Measurements from ENCODE around the gene PRKCE. TPM values are rescaled to one million over a fixed set of nuclear protein-coding genes. Genes with fewer than 3 reads are reported as not detected.

Gene PRKCE
- total and polyA plus RNA-seq, 7 donors: 3.0 to 22.8 (median 16.1) TPM

DNA sequence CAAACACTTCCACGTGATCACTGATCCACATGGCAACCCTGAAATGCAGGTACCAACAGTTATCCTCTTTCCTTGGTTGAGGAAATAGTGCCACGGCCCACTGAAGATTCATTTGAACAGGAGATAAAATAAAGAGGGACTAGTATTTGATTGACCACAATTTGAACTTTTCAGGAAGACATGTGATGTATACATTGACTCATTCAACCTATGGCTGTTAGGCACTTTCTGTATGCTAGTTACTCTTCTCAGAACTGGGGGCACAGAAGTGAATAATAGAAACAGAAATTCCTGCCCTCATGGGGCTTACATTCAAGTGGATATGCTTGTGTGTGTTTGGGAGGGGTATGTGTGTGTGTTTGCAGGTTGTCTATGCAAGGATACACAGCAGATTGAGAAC is 199.6 kb downstream of the PRKCE start:
- no peaks in the 10 kb centered on the region for H3K36me3 ChIP-seq (ENCODE audit: insufficient read depth in 1 of 2, low read depth in 1 of 2)
- DNase-seq: no peak
- H3K4me1 ChIP-seq: no peaks in the 10 kb centered on the region
- WGBS, 3 donors: 88 to 98% (median 95%) methylated on average over 2 of the region's 2 CpGs
- no peaks in the 10 kb centered on the region for H3K27me3 ChIP-seq (ENCODE audit: insufficient read depth in 3 of 3, low read length in 2 of 3)
- TF ChIP-seq, protein P1, sequence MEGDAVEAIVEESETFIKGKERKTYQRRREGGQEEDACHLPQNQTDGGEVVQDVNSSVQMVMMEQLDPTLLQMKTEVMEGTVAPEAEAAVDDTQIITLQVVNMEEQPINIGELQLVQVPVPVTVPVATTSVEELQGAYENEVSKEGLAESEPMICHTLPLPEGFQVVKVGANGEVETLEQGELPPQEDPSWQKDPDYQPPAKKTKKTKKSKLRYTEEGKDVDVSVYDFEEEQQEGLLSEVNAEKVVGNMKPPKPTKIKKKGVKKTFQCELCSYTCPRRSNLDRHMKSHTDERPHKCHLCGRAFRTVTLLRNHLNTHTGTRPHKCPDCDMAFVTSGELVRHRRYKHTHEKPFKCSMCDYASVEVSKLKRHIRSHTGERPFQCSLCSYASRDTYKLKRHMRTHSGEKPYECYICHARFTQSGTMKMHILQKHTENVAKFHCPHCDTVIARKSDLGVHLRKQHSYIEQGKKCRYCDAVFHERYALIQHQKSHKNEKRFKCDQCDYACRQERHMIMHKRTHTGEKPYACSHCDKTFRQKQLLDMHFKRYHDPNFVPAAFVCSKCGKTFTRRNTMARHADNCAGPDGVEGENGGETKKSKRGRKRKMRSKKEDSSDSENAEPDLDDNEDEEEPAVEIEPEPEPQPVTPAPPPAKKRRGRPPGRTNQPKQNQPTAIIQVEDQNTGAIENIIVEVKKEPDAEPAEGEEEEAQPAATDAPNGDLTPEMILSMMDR (IDR thresholded peaks at IDR 0.05): no peak
- H3K4me3 ChIP-seq: no peak overlapping the region
- no peaks in the 10 kb centered on the region for H3K9me3 ChIP-seq
- intact Hi-C loops (cut with DNase I): no loop called here
- ATAC-seq: no peak
- H3K27ac ChIP-seq: no peak overlapping the region

DNA sequence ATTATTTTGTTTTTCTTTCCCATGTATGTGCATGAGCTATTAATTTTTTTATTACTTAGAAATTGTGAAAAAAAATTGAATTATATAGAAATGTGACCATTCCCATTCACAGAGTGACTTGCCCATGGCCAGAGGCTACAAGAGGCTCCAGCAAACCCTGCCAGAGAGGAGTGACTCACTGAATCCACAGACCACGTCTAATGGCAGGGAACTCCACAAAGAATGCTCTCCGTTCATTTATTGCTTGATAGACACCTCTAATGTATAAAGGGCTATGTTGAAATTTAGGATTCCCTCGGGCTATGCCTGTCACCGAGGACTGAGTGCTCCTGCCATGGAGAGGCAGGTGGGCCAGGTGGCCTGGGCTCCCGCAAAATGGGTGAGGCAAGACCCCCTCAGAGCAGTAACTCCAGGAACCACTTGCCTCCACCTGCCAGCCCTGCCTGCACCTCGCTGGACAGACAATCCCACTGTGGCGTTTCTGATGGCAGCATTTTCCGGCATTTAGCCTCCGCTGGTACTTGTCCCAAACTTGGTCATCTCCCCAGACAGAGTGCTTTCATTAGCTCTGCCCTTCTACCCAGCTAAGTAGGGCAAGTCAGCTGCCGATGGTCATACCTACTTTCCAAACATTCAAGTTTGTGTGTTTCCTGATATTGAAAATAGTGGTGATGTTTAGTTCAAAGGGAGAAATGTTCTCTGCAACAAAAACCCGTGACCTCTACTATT is 200.3 kb downstream of the PRKCE start:
- Histone ChIP-seq H3K9me3 (no peaks in the 10 kb centered on the region), H3K27me3 (ENCODE audit: insufficient read depth in 3 of 3, low read length in 2 of 3) (no peaks in the 10 kb centered on the region), H3K4me3 (no peak overlapping the region), H3K4me1 (no peaks in the 10 kb centered on the region), H3K36me3 (ENCODE audit: insufficient read depth in 1 of 2, low read depth in 1 of 2) (no peaks in the 10 kb centered on the region), H3K27ac (no peak overlapping the region)
- intact Hi-C loops (cut with DNase I): no loop called here
- peak in 2 of 4 donors; percentile 75 to 81 for ATAC-seq
- WGBS, 3 donors: 58 to 87% (median 59%) methylated on average over 11 of the region's 11 CpGs
- peak in 1 of 2 donors; percentile 20 for DNase-seq
- TF ChIP-seq, protein P1 (IDR thresholded peaks at IDR 0.05): no peak

DNA sequence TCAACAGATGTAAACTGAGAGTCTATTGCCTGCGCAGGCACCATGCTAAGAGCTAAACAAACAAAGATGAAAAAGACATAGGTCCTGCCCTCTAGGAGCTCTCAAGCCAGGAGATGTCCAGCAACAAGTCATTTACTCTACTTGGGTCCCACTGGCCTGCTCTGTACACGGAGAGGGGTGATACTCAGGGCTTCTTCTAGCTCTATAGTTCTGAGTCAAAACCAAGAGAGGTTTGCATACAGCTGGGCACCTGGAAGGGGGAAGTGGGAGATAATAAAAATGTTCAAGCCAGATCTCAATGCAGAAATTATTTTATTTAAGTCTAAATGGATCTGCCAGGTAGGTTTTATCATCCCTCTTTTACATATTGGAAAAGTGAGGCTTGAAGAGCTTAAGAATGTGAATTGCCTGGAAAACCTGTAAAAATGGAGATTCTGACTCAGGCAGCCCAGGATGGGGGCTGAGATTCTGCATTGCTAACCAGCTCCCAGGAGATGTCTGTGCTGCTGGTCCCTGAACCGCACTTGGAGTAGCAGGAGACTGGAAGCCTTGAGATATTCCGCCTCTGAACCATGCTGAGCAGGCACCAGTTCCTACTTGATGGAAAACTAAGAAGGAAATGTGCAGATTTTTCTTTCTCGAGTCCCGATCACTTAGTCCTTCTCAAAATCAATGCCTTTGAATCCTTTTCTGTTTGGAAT is 201.1 kb downstream of the PRKCE start:
- no peaks in the 10 kb centered on the region for H3K27me3 ChIP-seq (ENCODE audit: insufficient read depth in 3 of 3, low read length in 2 of 3)
- no peaks in the 10 kb centered on the region for H3K4me1 ChIP-seq
- TF ChIP-seq, protein P1 (IDR thresholded peaks at IDR 0.05): no peak
- intact Hi-C loops (cut with DNase I): no loop called here
- ATAC-seq: no peak
- DNase-seq: no peak
- 88 to 97% (median 91%) methylated on average over 6 of the region's 6 CpGs for WGBS, 3 donors
- no peaks in the 10 kb centered on the region for H3K36me3 ChIP-seq (ENCODE audit: insufficient read depth in 1 of 2, low read depth in 1 of 2)
- no peak overlapping the region for H3K4me3 ChIP-seq
- H3K9me3 ChIP-seq: no peaks in the 10 kb centered on the region
- H3K27ac ChIP-seq: no peak overlapping the region

DNA sequence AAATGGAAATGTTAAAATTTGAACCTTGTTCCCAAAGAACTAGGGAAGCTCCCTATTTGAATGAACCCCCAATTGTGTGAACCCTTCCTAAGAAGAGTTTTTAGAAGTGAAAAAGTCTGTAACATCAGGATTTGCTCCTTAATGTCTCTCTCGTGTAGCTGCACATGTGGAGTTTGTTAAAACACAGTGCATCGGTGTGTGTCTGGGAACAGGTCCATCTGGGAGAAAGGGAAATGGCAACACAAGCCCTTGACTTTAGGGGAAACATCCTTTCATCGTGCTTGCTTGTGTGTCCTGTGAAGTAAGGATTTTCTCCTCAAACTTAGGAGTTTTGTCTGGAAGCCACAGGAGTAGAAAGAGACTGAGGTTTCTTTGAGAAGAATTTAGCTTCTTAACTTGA is 203.9 kb downstream of the PRKCE start:
- no peak overlapping the region for H3K27ac ChIP-seq
- DNase-seq: no peak
- intact Hi-C loops (cut with DNase I): no loop called here
- no peaks in the 10 kb centered on the region for H3K36me3 ChIP-seq (ENCODE audit: insufficient read depth in 1 of 2, low read depth in 1 of 2)
- TF ChIP-seq, protein P1 (IDR thresholded peaks at IDR 0.05): no peak
- H3K9me3 ChIP-seq: no peaks in the 10 kb centered on the region
- 28 to 32% (median 29%) methylated on average over 3 of the region's 3 CpGs for WGBS, 3 donors
- H3K4me3 ChIP-seq: no peak overlapping the region
- peaks cover 11% of the 10 kb centered on the region for H3K4me1 ChIP-seq
- H3K27me3 ChIP-seq (ENCODE audit: insufficient read depth in 3 of 3, low read length in 2 of 3): no peaks in the 10 kb centered on the region
- ATAC-seq: no peak

Data from psoas muscle (tissue), 8 donors.